Measurements from ENCODE around the gene GLRX3.

The GLRX3 gene

GRCh38 chr10:130208807-130209206 is 72.6 kb downstream of the GLRX3 start:
- no peak for DNase-seq (ENCODE audit: low spot score)

GRCh38 chr10:130212746-130213145 is 76.6 kb downstream of the GLRX3 start:
- no peak for DNase-seq (ENCODE audit: low spot score)

GRCh38 chr10:130213286-130214080 is 77.3 kb downstream of the GLRX3 start:
- no peak for DNase-seq (ENCODE audit: low spot score)

DNA sequence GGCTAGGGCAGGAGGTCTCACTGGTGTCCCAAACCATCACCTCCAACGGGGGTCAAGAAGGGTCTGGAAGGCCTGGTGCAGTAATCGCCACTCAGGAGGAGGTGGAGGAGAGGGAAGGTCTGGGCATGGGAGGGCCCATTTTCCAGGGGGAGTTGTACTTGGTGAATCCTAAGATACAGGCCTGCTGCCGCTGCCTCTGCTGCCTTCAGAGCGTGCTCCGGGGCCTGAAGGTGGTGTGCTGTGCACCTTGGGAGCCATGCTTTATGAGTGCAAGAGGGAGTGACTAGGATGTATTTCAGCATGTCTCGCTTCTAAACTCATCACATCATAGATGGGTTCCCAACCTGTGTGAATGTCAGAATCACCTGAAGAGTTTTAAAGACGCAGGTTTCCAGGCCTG is 78.2 kb downstream of the GLRX3 start:
- no peak for DNase-seq (ENCODE audit: low spot score)

GRCh38 chr10:130215151-130215930 is 79.2 kb downstream of the GLRX3 start:
- DNase-seq (ENCODE audit: low spot score): no peak

GRCh38 chr10:130215931-130216231 is 79.7 kb downstream of the GLRX3 start:
- no peak for DNase-seq (ENCODE audit: low spot score)

GRCh38 chr10:130218181-130218641 is 82.0 kb downstream of the GLRX3 start:
- no peak for DNase-seq (ENCODE audit: low spot score)

DNA sequence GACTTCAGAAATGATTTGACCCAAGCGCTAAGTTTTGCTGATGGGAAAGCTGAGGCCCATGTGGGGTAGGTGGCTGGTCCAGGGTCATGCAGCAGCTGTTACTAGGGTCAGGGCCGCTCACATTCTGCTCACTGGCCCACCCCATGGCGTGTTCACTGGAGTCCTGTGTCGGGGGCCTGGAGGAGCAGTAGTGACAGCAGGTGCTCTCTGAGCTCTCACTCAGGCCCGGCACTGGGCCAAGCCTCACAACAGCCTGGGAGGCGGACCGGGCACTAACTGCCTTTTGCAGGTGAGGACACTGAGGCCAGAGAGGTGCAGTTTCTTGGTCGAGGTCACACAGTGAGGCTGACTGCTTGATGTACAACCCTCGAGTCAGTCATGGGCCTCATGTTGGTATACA is 82.7 kb downstream of the GLRX3 start:
- no peak for DNase-seq (ENCODE audit: low spot score)

GRCh38 chr10:130220251-130221185 is 84.3 kb downstream of the GLRX3 start:
- DNase-seq (ENCODE audit: low spot score): no peak

DNA sequence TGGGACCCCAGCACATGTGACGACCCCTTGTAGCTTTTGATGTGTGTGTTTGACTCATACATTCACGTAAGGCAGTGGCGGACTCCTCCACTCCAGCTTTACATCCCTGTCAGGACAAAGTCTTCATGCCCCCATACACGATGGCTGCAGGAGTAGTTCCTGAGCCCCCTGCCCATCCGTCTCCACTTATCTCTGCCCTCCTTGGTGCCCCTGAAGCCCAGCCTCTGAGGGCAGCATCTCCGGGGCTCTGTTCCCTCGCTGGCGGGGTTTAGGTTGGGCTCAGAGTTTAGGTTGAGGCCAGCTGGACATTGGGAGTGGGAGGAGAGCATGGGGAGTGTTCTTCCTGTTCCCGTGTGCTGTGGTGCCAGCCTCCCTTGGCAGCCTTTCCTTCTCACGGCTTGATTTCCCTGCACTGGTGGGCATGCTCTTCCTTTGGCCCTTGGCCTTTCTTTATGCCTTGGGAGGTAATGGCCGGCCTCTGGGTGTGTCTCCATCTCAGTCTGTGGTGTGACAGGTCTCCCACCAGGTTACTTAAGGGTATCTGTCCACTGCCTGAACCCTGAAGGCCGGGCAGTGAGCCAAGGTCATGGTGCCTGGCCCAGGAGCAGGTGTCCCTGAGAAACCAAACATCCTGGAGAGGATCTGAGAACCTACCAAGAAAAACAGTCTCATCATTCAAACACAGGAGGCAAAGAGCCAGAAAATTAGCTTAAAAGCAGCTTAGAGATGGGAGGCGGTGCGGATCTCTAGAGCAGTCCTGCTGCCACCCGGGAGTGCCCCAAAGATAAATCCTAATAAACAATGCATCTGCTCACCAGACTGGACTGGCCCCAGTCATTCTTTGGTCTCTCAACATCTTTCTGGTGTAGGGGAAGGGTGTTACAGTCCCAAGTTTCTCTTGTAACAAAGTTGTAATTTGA is 85.5 kb downstream of the GLRX3 start:
- DNase-seq (ENCODE audit: low spot score): no peak

- DNase-seq (ENCODE audit: low spot score): no peak
Measured at GRCh38 chr10:130222381-130222780, 86.2 kb downstream of the GLRX3 start.

- no peak for DNase-seq (ENCODE audit: low spot score)
Measured at GRCh38 chr10:130224228-130224627, 88.0 kb downstream of the GLRX3 start.

DNA sequence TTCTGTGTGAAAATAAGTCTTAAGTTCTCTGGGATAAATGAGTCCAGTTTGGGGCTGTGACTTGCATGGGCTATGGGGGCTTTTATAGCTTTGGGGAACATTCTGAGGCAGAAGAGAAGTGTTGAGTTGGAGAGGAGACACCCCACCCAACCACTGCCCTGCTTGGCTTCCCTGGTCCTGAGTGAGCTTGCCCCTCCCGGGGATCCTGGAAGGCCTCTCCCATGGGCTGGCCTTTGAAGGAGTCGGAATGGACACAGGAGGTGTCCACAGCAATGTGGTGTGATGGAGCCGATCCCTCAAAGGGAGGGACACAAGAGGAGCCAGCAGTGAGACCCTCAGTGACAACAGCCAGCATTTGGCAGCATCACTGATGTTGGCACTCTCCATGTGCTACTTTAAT is 89.8 kb downstream of the GLRX3 start:
- DNase-seq (ENCODE audit: low spot score): no peak

- DNase-seq (ENCODE audit: low spot score): no peak
Measured at GRCh38 chr10:130227883-130228282, 91.7 kb downstream of the GLRX3 start.

Data from D341Med (cell line).